TTC549 (cell line): Measurements from ENCODE around the gene LYZL1.
"Not testable (repeated sequence)": the region's sequence is repeated elsewhere in the genome, so short reads cannot be mapped to it uniquely, and the experiment has no call there.

Source experiments
- FAIRE-seq: peaks from 2 replicates; lab custom pipeline; 2012; peaks lifted over from hg19 to GRCh38; lab: Jason Lieb, UNC

The LYZL1 gene

DNA sequence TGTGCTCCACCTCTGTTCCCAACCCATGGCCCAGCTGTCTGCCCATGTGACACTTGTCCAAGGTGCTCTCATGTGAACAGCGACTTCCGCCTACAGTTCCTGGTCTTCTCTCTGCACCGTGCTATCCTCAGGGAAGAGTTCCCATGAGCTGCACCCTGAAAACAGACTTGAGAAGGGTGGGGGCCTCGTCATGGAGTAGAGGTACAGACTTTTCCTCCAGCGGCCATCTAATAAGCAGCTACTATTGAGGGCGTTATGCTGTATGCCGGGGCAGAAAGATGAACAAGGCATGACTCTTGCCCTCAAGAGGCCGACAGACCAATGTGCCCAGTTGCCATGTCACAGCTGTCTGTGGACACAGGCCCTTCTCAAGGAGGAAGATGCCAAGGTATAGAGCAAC, 25.4 kb upstream of the LYZL1 start:
- no peak for FAIRE-seq

DNA sequence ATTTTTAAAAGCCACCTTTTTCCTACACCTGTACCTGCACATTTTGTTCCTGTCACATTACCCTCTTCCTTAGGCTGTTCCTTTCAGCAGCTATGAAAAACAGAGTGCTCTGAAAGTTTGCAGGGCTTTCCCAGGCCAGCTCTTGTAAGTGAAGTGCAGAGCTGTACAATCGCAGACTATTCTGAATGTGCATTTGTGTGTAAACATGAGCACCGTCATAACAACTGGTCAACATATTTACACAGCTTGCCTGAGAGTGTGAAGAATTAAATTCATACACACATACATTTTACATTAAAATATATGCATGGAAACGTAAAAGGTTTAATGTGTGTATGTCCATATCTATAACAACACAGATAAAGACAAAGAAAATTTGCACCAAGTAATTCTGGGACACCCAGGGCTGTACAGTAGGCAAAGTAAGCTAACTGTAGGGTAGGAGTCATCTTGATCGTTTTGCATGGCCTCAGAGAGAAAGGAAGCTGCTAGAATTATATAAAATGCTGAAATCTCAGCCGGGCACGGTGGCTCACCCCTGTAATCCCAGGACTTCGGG, 23.6 kb upstream of the LYZL1 start:
- FAIRE-seq: no peak

DNA sequence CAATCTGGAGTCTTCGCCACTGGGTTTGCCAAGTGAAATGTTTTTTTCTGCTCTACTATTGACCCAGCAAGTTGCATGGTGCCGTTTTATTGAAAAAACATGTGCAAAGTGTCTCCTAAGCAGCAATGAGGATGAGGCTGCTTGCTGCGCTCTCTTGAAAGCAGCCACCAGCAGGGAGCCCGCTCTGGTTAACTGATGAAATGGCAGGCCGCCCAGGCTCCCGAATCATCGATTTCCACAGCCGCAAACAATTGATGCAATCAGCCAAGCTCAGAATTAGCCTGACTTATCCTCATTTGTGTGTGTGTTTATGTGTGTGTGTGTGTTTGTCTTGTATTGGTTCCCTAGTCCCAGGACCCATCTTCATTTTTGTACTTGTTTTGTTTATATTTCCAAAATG, 22.2 kb upstream of the LYZL1 start:
- no peak for FAIRE-seq

DNA sequence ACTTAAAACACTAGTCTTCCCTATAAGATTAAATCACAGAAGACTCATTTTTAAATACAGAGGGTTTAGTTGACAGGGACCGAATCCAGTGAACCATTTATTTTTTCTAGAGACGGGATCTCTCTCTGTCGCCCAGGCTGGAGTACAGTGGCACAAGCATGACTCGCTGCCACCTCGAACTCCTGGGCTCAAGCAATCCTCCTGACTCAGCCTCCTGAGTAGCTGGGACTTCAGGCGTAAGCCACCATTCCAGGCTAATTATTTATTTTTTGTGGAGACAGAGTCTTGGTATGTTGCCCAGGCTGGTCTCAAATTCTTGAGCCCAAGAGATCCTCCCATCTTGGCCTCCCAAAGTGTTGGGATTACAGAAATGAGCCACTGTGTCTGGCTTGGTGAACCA, 20.9 kb upstream of the LYZL1 start:
- FAIRE-seq: no peak

DNA sequence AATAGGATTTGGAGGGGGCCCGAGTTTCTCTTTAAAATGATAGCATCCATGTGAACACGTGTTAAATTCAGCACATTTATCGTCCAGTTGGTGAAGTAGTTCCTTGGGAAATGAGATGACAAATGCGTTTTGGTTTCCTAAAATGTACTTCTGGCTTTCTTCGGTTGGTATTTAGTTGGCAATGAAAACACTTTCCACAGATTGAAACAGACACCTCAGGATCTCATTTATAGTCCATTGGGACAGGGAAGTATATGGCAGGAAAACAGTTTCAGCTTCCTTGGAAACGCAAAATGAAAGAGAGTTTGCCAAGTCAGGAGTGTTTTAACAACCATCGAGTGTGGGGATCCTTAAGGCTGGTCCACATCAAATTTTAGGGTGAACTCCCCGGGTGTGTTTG, 19.4 kb upstream of the LYZL1 start:
- FAIRE-seq: no peak

DNA sequence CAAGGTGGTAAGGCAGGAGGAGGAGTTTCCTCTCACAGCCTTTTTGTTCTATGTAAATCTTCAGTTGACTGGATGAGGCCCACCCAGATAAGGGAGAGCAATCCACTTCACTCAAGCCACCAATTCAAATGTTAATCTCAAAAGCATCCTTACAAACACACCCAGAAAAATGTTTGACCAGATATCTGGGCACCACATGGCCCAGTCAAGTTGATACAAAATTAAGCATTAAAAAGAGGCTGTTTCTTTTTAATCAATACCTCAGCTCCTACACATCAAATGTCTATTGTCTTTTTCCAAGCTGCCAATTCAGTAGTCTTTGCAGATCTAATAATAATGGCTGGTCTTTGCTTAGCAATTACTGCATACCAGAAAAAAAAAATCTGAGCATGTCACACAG, 18.0 kb upstream of the LYZL1 start:
- FAIRE-seq: no peak

DNA sequence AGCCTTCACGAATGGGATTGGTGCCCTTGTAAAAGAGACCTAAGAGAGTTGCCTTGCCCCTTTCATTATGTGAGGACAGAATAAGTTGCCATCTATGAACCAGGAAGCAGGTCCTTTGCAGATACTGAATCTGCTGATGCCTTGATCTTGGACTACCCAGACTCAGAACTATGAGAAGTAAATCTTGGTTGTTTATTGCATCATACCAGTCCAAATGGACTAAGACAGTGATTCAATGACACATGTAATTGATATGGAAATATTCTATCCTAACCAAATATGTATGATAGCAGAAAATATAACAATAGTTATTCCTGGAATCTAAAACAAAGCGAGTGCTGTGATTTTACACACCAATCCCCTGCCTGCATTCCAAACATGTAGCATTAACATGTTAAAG, 17.0 kb upstream of the LYZL1 start:
- FAIRE-seq: no peak

DNA sequence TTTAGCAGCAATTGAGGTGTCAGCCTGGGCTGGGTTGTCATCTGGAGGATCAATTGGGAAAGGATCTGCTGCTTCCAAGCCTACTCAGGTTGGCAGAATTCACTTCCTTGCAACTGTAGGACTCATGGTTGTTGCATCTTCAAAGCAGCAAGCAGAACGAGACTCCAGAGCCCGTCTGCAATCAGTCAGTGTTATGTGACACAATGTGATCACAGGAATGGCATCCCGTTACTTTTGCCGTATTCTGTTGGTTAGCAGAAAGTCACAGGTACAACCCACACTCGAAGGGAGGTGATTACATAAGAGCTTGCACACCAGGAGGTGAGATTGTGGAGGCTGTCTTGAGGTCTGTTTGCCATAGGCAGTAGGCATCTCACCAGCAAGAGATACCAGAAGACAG, 15.4 kb upstream of the LYZL1 start:
- FAIRE-seq: no peak

DNA sequence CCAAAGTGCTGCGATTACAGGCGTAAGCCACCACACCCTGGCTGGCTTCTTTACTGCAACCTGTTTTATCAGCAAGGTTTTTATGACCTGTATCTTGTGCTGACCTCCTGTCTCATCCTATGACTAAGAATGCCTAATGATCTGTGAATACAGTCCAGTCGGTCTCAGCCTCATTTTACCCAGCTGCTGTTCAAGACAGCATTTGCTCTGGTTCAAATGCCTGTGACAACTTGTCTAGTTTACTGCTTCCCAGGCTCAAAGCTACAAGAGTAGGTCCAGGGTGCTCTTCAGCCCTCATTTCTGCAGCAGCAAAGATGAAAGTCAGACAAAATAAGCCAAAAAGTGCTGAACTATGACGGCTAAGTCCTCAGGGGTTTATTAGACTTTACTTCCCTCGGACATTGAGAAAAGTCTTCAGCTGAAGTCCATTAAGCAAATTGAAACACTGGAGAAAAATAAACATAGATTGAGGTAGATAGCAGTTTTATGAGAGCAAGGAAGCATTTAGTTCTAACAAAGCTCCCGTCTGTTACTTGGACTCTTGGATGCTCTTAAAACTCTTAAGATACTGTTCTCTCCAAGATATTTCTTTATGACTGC, 12.5 kb upstream of the LYZL1 start:
- peak; percentile 95 for FAIRE-seq

DNA sequence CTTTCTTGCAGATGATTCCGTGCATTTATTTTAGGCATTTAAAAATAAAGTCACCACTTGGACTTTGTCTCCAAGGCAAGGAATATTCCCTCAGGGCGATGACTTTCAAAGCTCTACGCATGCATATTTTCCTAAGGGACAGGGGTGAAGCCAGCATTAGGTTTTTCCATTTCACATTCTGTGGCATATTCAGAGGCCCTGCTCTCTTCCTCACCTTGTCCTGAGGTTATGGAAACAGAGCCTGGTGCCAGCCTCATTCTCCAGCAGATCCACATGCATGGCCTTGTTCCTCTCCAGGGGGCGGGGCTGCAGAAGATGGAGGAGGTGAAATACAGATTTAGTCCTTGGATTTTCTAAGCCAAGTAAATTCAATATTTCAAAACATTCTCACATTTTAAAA, 11.6 kb upstream of the LYZL1 start:
- peak; percentile 64 for FAIRE-seq

DNA sequence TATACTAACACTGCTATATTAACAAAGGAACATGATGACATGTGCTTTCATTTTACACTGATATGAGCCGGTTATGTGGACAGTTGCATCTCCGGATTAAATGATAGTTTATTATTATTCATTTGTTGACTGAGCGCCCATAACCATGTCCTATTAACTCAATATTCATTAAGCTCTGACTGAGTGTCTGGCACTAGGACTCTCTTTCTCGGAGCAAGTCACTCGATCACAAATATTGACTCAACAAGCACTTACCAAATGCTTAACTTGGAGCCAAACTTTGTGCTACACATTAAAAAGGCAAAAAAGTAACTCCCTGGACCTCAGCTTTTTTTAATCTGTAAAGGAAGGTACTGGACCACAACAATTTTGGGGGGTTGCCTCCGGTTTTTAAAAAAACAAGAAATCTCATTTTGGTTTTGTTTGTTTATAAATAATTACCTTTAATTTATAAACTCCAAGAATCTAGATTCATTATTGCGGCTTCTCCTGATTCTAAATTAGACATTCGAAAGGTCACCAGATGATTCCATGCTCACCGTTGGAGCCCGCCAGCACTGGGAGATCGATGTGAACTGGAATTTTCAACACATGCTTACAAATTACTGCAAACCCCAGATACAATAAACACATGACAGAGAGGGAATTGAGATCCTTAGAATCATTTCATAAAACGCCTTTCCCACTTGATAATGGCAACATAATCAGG, 8.9 kb upstream of the LYZL1 start:
- peak; percentile 71 for FAIRE-seq

DNA sequence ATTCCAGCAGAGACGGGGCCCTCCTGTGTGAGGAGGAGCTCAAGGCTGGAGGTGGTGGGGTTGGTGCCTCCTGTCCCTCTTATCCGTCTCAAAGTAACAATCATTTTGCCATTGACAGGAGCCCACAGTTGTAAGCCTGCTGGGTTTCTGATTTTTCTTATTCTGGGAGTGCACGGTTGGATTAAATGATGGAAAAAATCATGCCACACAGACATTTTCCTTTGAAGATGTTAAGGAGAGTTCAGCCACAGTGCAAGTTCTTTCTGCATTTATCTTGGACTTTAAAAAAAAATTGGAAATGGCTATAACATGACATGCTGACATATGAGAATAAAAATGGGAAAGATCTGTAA, 8.4 kb upstream of the LYZL1 start:
- FAIRE-seq: peak; percentile 7

DNA sequence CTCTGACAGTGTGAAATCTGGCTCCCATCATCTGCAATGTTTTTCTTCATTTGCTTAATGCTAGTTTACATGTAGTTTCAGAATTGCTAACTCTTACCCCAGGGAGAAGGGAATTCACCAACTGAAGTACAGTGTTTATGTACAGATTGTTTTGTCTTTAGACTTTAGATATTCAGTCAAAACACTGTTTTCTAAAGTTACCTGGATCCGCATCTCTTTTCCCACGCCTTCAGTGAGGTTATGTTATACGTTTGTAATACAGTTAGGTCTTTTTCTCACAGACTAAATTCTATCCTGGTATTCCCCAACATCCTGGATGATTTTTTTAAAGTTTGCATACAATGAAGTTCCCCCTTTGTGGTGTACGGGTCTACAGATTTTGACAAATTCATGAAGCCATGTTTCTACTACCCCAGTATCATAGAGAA, 3.2 kb upstream of the LYZL1 start:
- FAIRE-seq: peak; percentile 85

DNA sequence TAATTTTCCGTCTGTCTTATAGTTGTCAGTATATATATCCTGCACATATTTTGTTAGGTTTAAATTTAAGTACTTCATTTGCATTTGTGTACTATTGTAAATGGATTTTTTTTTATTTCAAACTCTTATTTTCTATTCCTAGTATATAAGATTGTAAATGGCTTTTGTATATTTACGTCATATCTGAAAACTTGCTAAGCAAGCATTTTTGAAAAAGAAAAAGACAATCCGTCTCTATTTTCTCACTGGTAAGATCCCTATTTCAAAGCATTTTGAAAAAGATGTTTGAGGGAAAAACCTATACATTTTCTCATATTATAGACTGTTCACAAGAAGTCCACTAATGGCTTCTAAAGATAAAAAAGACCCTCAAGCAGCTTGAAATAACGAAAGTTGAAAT, 1.2 kb upstream of the LYZL1 start:
- FAIRE-seq: peak; percentile 42

DNA sequence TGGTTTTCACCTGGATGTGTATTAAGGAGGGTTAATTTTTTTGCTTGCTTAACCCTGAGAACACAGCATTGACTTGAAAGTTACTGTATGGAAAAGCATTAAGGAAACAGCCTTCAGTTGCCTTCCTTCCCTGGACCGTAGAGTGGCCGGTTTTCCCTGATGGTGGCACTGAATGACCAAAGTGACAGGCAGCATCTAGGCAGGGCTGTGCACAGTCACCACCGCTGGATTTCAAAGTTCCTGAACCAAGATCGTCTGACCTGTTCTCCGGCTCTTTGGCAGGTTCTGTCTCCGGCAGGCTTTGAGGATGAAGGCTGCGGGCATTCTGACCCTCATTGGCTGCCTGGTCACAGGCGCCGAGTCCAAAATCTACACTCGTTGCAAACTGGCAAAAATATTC, 2.7 kb downstream of the LYZL1 start:
- not testable (repeated sequence) for FAIRE-seq

DNA sequence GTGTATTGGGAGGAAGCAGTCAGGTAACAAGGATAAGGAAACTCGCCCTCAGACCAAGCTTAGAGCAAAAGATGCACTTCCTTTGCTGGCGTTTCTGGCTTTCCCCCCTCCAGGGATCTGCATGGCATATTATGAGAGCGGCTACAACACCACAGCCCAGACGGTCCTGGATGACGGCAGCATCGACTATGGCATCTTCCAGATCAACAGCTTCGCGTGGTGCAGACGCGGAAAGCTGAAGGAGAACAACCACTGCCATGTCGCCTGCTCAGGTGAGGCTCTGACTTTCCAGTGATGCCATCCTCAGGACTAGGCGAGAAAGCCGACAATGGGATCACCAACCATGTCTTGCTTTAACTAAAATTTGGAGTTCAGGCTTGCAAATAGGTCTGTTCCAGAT, 3.5 kb downstream of the LYZL1 start:
- not testable (repeated sequence) for FAIRE-seq

DNA sequence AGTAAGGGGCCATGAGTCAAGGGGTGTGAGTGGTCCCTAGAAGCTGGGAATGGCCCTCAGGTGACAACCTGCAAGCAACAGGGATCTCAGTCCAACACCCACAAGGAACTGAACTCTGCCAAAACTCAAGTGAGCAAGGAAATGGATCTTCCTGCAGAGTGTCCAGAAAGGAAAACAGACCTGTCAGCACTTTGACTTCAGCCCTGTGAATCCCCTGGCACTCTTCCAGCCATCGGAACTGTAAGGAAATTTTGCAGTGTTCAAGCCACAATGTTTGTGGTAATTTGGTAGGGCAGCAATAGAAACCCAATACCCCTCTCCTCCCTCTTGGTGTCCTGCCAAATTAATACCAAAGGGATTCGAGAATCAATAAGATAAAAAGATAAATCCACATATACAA, 6.9 kb downstream of the LYZL1 start:
- no peak for FAIRE-seq

DNA sequence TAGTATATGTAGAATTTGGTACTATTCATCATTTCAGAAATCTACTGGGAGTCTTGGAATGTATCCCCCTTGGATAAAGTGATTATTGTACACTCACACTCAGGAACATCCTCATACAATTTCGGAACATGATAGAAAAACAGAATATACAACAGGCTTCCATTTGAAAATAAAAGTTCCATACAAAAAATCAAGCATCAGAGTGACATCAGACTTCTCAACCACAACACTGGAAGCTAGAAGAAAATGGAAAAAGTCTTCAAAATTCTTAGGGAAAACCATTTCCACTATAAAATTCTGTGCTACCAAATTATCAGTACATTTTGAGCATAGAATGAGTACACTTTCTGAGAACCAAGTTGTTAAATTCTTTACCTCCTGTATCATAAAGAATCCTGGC, 8.8 kb downstream of the LYZL1 start:
- peak; percentile 79 for FAIRE-seq

DNA sequence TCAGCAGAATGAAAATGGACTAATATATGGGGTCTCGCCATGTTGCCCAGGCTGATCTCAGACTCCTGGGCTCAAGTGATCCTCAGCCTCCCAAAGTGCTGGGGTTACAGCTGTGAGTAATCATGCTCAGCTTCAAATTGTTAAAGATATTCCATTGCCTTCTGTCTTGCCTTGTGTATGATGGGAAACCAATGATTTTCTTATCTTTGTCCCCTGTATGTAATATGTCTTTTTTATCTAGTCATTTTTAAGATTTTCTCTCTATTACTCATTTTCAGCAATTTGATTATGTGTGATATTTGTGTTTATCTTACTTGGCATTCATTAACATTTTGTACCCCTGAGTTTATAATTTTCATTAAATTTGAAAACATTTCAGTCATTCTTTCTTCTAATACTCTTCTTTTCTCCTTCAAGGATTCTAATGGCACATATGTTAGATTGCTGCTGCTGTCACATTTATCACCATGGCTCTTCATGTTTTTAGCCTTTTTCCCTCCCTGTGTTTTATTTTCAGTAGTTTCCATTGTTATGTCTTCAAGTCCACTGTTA, 12.6 kb downstream of the LYZL1 start:
- FAIRE-seq: no peak

DNA sequence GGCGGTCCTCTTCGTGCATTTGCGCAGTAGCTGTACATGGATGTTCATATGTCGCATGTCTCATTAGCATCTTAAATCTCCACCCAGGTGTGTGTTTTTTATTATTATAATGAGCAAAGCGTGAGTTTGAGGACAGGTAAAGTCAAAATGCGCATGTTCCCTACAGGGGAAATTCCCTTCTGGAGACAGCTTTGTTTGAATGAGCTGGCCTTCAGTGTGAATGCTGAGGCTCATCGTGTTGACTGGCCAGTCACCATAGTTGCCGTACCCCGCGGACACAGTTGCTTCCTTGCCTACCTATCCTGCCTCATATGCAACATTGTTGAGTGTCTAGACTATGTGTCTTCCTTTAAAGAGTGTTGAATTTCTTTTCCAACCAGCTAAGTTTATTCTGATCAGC, 13.6 kb downstream of the LYZL1 start:
- no peak for FAIRE-seq

DNA sequence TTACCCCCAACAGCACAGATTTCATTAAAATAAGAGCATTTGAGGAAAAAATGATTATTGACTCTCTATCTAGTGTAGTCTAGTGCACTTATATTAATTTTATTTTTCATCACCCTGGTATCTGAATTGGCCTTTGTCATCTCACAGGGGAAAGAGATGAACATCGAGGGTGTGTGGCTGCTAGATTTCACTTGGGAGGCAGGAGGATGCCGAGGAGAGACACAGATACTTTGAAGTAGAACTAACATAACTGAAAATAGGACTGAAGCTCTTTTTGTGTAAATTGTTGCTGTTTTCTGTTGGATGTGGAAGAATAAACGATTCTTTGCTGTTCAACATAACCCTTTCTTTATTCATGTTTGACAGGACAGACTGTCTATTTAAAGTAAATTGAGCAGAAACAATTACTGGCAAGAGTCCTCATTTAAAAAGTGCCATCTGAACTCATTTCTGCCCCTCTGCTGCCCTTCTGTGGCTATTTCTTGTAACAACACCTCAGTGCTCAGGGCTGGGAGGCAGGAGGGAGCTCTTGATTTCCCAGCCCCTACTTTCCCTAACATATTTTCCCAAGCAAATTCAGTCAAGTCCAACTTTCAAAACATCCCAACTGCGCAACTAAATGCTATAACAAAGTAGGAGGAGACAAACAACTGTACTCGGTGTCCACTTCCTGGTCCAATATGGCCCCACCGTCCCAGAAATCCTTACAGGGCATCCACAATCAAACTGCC, 15.6 kb downstream of the LYZL1 start:
- FAIRE-seq: peak; percentile 99

DNA sequence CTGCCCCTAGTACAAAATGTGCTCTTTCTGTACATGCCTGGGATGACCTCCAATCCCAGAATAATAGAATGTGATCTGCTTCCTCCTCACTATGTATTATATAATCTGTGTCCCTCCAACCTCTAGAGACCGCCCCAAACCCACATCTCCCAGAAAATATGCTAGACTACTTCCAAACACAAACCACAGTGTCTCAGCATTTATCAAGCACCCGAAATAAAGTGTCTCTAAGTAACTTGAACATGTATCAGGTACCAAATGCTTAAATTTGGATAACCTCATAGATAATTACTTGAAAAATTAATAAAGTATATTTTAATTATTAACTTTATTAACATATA, 16.1 kb downstream of the LYZL1 start:
- FAIRE-seq: no peak

DNA sequence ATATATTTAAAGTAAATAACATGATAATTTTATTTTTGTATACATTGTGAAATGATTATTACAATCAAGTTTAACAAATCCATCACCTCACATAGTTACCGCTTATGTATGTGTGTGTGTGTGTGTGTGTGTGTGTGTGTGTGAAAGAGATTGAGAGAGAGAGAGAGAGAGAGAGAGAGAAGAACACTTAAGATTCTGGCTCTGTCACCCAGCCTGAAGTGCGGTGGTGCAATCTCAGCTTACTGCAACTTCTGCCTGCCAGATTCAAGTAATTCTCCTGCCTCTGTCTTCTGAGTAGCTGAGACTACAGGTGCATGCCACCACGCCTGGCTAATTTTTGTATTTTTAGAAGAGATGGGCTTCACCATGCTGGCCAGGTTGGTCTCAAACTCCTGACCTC, 17.8 kb downstream of the LYZL1 start:
- no peak for FAIRE-seq
